ENCODE measurements around the gene ZNF117.
A peak's percentile ranks its signal among the peaks of the same experiment; 100 is the strongest.
"Not testable (repeated sequence)": the region's sequence is repeated elsewhere in the genome, so short reads cannot be mapped to it uniquely, and the experiment has no call there.

The ZNF117 gene

DNA sequence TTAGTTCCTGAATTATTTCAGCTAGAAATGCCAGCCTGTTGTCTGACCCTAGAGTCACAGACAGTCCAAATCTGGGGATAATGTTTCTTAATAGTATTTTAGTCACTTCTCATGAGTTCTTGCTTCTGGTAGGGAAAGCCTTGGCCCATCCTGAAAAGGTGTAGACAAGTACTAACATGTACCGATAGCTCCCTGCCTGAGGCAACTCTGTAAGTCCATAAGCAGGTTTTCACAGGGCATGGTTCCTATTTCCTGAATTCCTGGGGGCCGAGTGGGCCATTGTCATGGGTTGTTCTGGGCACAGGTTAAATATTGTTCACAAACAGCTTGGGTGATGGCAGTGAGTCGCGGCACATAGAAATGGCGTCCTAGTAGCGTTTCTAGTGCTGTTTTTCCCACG, 3.1 kb upstream of the ZNF117 start:
- DNase-seq: no peak

DNA sequence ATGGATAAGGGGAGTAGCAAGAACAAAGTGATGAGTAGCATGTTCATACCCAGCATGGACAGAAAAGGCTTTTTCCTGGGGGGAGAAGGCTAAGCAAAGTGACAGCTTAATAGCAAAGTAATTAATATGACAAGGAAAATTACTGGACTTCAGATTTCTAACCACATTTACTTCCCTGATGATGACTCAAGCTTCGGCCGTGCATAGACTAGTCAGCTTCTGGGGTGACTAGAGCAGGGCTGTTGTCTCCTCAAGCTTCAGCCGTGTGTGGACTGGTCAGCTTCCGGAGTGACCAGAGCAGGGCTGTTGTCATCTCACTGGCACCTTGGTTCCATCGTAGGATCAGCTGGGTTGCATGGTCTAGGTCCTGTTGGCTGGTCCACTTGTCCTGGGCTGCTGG, 2.1 kb upstream of the ZNF117 start:
- no peak for DNase-seq

DNA sequence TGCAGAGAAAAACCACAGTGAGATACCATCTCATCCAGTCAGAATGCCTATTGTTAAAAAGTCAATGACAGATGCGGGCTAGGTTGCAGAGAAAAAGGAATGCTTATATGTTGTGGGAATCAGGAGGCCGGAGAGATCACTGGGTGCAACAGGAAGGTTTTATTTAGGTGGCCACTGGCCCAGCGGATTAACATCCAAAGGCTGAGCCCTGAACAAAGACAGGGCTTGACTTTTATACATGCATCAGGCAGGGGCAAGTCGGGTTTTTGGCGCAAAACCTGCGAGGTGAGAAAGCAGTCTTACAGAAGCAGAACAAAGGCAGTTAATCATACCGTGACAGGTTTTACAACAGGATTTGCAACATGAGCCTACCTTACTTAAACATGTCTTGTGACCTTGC, 620 bp downstream of the ZNF117 start:
- DNase-seq: no peak

DNA sequence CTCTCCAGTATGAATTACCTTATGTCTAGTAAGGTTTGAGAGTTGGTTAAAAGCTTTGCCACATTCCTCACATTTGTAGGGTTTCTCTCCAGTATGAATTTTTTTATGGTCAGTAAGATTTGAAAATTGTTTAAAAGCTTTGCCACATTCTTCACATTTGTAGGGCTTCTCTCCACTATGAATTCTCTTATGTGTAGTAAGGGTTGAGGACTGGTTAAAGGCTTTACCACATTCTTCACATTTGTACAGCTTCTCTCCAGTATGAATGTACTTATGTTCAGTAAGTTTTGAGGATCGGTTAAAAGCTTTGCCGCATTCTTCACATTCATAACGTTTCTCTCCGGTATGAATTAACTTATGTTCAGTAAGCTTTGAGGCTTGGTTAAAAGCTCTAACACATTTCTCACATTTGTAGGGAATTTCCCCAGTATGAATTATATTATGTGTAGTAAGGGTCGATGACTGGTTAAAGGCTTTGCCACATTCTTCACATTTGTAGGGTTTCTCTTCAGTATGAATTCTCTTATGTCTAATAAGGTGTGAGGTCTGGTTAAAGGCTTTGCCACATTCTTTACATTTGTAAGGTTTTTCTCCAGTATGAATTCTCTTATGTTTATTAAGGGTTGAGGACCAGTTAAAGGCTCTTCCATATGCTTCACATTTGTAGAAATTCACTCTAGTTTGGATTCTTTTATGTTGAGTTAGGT, 12.2 kb downstream of the ZNF117 start:
- no peak for DNase-seq

DNA sequence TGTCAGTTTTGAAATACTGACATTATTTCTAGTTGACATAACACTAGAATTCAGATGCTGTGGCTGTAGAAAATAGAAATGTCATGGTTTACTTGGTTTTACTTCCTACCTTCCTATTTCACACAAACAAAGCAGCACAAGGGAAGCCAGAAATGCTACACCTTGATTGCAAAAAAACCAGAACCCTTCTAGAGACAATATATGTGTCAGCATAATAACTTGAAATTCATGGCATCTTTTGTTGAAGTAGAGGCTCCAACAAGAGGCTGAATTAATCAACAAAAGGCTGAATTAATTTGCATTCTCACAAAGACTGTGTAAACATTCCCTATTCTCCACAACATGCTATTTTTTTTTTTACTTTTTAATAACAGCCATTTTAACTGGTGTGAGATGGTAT, 25.2 kb downstream of the ZNF117 start:
- DNase-seq: no peak

DNA sequence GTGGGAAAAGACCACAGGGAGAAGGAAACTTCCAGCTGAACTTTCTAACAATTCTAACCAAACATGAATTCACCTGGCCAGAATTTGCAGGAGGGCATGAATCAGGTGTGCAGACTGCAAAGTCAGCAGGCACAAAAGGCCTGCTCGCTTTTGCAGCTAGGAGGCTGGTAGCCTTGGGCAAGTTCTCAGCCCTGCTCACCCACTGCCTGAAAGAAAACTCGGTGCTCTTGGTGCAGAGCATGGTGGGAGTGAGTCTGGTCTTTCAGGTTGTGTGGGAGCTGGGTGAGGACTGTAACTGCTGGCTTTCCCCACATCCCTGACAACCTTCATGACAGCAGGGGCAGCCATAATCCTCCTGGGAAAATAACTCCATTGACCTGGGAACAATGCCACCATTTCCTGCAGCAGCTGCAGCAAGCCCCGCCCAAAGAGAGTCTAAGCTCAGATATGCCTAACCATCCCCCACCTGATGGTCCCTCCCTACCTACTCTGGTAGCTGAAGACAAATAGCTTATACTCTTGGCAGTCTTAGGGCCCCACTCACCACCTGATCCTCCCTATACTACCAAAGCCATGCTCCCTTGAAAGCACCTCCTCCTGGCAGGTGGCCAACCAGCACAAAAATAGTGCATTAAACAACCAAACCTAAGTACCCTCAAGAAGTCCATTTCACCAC, 31.6 kb downstream of the ZNF117 start:
- no peak for DNase-seq

GRCh38 chr7:64951250-64951848, 39.5 kb downstream of the ZNF117 start:
- no peak for DNase-seq

DNA sequence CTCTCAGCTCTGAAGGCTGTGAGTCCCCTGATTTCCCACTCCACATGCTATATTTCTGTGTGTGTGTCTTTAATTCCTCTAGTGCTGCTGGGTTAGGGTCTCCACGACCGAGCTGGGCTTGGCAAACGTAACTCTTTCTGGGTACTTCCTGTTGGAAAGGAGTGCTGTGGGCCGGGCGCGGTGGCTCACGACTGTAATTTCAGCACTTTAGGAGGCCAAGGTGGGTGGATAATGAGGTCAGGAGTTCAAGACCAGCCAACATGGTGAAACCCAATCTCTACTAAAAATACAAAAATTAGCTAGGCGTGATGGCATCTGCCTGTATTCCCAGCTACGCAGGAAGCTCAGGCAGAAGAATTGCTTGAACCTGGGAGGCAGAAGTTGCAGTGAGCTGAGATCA, 40.2 kb downstream of the ZNF117 start:
- peak in 1 of 2 donors; percentile 2 for DNase-seq

GRCh38 chr7:64948774-64949173, 42.1 kb downstream of the ZNF117 start:
- DNase-seq: not testable (repeated sequence)

DNA sequence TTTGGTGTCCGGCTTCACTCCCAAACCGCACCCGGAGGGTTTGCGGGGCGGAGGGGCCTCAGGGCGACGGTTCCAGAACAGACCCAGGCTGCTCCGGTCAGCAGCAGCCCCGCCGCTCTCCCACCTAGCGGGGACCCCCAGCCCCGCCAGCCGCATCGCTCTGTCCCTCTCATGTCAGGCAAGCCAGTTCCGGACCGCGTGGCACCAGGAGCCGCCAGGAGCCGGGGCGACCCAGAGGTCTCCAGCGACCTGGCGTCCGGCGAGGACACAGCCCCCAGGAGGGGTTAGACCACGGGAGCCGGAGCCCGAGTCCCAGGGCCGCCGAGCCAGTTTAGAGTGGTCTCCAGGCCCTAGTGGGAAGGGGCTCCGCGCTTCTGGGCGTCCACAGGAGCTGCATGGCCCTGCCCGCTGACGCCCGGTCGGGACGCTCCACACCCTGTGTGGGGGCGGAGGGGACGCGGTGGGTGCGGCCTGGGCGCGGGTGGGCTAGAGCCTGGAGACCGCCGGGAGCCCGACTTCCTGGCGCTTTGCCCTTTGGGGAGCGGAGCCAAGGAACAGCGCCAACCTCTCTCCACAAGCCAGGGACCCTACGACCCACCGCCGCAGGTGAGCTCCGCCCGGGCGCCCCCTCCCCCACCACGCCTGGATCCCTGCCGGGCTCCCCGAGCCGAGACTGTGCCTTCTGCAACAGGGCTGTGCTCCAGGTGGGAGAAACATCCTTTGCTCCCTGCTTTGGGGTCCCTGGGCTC, 43.4 kb downstream of the ZNF117 start:
- DNase-seq: no peak

DNA sequence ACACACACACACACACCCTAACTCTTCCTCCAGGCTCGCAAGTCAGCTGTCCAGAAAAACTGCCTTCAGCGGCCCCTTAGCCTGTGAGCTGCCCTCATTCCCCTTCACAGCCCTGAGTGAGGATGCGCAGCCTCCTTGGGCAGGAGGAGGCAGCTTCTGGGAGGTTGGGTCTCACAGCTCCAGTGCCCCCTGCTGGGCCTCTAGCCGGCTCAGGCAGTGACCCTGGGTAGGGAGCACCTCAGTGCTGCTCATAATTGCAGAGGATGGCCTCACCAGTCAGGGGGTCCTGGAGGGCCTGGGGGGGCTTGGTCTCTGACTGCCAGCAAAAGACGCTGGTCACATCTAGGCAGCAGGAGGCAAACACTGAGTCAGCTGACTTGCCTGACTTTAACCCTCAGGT, 44.1 kb downstream of the ZNF117 start:
- DNase-seq: peak; percentile 5 to 6

DNA sequence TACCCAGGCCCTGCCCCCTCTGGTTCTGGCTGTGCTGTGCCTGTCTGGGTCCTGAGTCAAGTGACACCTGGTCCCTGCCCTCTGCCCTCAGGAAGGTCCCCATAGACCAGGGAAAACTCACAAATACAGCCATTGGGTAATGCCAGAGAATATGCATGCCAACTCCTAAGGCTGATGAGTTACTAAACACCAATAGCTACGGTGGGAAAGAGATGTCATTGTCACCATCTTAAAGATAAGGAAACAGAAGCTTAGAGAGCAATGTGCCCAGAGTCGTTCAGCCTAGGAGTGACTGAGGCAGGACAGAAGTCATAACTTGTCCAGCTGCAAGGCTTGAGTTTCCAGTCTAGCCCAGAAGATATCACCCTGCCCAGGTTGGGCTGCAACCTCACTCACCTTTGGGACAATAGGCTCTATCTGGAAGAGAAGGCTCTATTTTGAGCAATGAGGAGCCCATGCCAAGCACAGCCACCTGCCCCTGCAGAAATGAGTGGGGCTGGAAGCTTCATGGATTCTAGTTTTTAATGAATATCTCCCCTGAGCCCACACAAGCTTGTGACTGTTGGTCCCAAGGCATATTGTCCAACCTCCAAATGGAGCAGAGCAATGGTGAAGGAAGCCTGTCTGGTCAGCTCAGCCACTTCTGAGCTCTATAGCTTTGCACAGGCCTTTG, 45.2 kb downstream of the ZNF117 start:
- no peak for DNase-seq

DNA sequence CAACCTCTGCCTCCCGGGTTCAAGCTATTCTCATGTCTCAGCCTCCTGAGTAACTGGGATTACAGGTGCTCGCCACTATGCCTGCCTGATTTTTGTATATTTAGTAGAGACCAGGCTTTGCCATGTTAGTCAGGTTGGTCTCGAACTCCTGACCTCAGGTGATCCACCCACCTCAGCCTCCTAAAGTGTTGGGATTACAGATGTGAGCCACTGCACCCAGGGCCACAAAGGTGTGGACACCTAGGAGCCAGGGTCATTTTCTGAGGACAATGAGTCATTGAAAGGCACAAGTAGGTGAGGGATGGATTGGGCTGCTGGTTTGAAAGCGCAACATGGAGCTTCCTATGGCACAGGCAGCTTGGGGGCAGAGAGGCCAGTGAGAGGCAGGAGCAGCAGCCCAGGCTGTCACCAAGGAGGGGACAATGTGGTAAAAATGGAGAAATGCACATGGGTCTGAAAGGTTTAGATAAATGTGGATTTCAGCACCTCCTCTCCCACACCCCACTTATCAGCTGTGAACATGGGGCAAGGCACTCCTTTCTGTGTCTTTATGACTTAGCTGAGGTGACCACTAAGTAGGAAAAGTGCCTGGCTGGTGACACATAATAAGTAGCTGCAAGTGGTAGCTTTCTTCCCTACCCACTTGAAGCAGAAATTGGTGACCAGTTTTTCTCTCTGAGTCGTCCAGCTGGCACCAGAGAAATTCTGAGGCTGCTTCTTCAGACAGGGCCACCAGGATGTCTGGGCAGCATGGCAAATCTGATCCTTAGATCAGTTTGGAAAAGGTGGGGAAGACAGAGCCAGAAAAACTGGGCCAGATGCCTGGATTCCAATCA, 46.0 kb downstream of the ZNF117 start:
- DNase-seq: not testable (repeated sequence)

DNA sequence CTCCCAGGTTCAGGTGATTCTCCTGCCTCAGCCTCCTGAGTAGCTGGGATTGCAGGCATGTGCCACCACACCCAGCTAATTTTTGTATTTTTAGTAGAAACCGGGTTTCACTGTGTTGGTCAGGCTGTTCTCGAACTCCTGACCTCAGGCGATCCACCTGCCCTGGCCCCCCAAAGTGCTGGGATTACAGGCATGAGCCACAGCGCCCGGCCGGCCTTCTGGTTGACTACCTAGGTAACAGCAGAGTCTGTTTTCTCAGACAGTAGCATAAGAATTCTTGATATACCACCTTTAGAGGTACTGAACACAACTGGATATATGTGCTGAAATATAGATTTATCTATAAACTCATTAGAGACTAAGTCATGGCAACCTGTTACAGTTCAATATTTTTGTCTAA, 50.8 kb downstream of the ZNF117 start:
- not testable (repeated sequence) for DNase-seq

GRCh38 chr7:64938540-64938939, 52.3 kb downstream of the ZNF117 start:
- no peak for DNase-seq

DNA sequence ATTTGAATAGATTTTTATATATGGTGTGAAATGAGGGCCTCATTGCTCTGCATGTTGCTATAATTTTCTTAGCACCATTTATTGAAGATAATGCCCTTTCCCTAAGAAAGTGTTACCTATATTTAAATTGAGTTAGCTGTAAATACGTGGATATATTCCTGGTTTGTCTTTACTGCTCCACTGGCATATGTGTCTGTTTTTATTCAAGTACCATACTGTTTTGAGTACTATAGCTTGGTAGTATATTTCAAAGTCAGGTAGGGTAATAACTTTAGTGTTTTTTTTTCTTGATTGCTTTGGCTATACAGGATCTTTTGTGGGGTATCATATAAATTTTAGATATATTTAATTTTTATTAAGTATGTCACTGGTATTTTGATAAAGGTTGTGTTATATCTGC, 56.4 kb downstream of the ZNF117 start:
- DNase-seq: no peak

DNA sequence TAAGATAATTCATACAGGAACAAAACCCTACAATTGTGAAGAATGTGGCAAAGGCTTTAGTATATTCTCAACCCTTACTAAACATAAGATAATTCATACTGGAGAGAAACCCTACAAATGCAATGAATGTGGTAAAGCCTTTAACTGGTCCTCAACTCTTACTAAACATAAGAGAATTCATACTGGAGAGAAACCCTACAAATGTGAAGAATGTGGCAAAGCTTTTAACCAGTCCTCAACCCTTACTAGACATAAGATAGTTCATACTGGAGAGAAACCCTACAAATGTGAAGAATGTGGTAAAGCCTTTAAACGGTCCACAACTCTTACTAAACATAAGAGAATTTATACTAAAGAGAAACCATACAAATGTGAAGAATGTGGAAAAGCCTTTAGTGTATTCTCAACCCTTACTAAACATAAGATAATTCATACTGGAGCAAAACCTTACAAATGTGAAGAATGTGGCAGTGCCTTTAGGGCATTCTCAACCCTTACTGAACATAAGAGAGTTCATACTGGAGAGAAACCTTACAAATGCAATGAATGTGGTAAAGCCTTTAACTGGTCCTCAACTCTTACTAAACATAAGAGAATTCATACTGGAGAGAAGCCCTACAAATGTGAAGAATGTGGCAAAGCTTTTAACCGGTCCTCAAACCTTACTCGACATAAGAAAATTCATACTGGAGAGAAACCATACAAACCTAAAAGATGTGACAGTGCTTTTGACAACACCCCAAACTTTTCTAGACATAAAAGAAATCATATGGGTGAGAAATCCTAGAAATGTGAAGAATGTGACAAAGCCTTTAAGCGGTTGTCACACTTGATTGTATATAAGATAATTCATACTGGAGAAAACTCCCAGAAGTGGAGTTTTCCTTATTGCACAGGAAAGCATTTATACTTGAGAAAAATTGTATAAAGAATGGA, 62.3 kb downstream of the ZNF117 start:
- DNase-seq: not testable (repeated sequence)
